LNCaP clone FGC (cell line): Measurements from ENCODE around the gene C1orf159.

Experiments
- DNase-seq: peaks from one replicate; pipeline ENCODE4 v3.0.0-alpha.2; 2011; ENCODE audit warnings: low read depth
- H3K4me3 ChIP-seq: 2 replicates; pipeline ENCODE4 v1.5.1; 2011; ENCODE audit warnings: mild to moderate bottlenecking, low read depth, low read length, control low read depth
- CTCF ChIP-seq: IDR thresholded peaks from 2 replicates; pipeline ENCODE4 v1.5.1; 2012; ENCODE audit warnings: mild to moderate bottlenecking; ENCODE audit not compliant: control insufficient read depth, insufficient read depth; ENCODE audit errors: extremely low read depth

C1orf159 gene

GRCh38 chr1:1132042-1132950 is 16.4 kb upstream of the C1orf159 start:
- DNase-seq: peak; percentile 64
- TF ChIP-seq CTCF: no peak
- H3K4me3 ChIP-seq: no peak overlapping the region

GRCh38 chr1:1130206-1131120 is 14.6 kb upstream of the C1orf159 start:
- H3K4me3 ChIP-seq: no peak overlapping the region
- no peak for TF ChIP-seq CTCF
- DNase-seq: no peak

- no peak overlapping the region for H3K4me3 ChIP-seq
- no peak for DNase-seq
- no peak for TF ChIP-seq CTCF
Measured at GRCh38 chr1:1129381-1129821, 13.5 kb upstream of the C1orf159 start.

GRCh38 chr1:1128454-1129139 is 12.7 kb upstream of the C1orf159 start:
- no peak for TF ChIP-seq CTCF
- DNase-seq: no peak
- H3K4me3 ChIP-seq: no peak overlapping the region

GRCh38 chr1:1127551-1128451 is 11.9 kb upstream of the C1orf159 start:
- TF ChIP-seq CTCF: no peak
- no peak overlapping the region for H3K4me3 ChIP-seq
- DNase-seq: no peak

GRCh38 chr1:1125945-1126344 is 10.1 kb upstream of the C1orf159 start:
- no peak for DNase-seq
- no peak overlapping the region for H3K4me3 ChIP-seq
- no peak for TF ChIP-seq CTCF
